Hypothalamus (tissue), 51 donors: ENCODE measurements around the gene NTPCR.
"Not testable (repeated sequence)": the region's sequence is repeated elsewhere in the genome, so short reads cannot be mapped to it uniquely, and the experiment has no call there.

Experiments
- DNase-seq, 51 donors: peaks; one replicate each; lab custom pipeline; 2025; lab: John Stamatoyannopoulos, UW

Gene NTPCR, protein sequence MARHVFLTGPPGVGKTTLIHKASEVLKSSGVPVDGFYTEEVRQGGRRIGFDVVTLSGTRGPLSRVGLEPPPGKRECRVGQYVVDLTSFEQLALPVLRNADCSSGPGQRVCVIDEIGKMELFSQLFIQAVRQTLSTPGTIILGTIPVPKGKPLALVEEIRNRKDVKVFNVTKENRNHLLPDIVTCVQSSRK

GRCh38 chr1:232950197-232951176, at the start of gene NTPCR:
TSS of gene NTPCR (plus strand) at chr1:232950611. CDS start at chr1:232950711, 100 bp downstream.
- peak; percentile 51 to 97 (median 84) for DNase-seq

DNA sequence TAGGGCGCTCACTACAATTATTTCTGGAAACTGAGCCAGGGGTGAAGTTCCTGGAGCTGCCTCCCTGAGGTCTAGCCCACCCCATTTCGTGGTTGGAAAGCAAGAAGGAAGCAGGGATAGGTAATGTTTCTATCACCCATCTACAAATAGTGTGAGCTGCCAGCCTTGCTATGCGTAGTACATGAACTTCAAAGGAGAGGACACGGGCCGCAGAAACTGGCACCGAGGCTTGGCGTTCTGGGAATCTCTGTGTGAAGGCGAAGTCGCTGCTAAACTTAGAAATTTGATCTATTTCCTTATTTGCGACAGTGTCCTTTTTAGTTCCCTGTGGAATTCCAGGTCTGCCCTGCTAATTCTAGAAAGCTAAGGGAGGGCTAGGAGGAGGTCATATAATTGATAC, 49.6 kb upstream of the NTPCR start:
- no peak for DNase-seq

DNA sequence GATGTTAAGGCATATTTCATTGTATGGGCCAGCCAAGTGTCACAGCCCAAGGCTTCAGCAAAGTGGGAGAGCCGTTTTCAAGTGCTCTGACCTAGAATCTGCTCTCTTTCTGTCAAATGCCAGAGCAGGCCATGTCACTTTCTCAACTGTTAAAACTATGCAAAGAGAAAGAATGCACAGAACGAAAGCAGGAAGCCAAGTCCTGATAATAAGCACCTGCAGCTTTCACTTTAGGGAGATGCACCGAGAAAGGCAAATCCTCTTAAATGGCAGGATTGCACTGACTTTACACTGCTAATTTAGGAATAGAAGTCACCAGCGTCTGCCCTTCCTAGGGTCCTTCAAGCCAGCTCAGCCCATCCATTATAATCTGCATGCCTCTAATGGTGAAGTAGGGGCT, 49.2 kb upstream of the NTPCR start:
- no peak for DNase-seq

DNA sequence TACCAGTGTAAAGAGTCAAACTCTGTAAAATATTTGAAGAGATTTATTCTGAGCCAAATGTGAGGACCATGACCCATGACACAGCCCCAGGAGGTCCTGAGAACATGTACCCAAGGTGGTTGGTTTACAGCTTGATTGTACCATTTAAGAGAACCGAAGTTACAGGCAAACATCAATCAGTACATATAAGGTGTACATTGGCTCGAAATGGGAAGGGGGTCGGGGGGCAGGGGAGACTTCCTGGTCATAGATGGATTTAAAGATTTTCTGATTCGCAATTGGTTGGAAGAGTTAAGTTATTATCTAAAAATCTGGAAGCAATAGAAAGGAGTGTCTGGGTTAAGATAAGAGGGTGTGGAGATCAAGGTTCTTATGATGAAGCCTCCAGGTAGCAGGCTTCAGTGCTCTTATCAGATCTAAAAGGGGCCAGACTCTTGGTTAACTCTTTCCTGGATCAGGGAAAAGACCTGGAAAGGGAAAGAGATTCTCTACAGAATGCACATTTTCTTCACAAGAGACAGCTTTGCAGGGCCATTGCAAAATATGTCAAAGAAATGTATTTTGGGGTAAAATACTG, 47.5 kb upstream of the NTPCR start:
- no peak for DNase-seq

- no peak for DNase-seq
These were observed 46.3 kb upstream of the NTPCR start for GRCh38 chr1:232904131-232904530.

GRCh38 chr1:232904566-232904965, 45.8 kb upstream of the NTPCR start:
- DNase-seq = no peak

GRCh38 chr1:232905331-232906034, 44.9 kb upstream of the NTPCR start:
- DNase-seq = no peak

DNA sequence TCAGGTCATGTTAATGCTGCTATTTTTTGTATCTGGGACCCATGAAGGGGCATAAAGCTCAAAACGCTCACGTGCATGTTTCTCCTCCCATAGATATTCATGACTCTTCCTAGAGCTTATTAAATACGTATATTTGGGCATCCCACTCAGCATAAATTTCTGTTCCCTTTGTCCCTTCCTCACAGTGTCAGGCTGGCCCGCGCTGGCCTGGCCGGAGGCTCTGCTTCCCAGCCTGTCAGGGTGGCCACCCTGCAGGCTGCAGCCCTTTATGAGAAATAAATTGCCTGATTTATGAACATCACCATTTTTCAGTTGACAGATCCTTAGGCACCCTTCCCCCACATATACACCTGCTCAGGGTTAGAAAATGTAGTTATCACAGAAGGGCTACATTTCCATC, 44.0 kb upstream of the NTPCR start:
- no peak for DNase-seq

GRCh38 chr1:232908831-232909230, 41.6 kb upstream of the NTPCR start:
- no peak for DNase-seq

DNA sequence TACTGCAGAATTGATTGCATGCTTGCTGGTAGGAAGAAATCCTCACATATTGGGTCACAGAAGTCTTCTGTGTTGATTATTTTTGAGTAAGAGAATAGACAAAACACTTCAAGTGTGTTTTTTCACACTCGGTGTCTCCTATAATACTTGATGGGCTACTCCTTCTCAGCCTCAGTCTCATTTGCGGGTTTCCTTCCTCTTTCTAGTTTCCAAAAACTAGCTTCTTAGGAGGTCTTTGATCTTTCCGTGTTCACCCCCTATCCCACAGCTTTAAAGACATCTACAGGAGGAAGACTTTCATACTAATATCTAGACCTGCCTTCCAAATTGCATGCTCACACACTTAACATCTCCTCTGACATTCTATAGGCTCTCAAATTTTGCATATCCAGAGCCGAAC, 40.7 kb upstream of the NTPCR start:
- no peak for DNase-seq

- DNase-seq = no peak
These were observed 39.3 kb upstream of the NTPCR start for GRCh38 chr1:232911027-232911599.

DNA sequence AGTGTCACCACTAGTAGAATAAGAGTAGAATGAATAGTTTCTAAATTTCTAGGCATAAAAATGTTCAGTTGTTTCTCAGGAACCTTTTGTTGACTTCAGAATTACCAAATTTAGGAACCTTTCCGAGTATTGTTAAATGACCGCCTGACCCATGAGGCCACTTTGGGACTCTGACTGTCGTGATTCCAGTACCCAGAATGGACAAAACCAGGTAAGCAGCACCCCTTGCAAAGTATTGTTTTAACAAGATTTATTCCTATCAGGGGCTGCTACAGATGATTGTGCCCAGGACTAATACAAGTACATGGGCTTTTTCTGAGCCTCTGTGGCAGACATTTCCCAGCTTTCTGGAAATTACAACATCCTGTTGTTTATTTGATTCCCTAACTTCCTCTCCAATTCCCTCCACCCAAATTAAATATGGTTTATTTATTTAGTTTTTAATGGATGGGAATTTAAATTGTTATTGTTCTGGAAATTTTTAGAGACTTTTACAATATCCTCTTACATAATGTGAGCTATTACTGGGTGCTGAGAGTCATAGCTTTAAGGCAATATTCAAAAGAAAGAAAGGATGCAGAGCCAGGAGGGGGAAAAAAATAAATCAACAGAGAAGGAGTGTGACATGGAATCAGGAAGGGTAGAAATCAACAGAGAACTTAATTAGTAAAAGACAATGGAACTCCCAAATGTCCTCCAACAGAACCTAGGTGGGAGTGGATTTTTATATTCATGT, 37.4 kb upstream of the NTPCR start:
- no peak for DNase-seq

GRCh38 chr1:232914271-232914670, 36.1 kb upstream of the NTPCR start:
- DNase-seq = not testable (repeated sequence)

DNA sequence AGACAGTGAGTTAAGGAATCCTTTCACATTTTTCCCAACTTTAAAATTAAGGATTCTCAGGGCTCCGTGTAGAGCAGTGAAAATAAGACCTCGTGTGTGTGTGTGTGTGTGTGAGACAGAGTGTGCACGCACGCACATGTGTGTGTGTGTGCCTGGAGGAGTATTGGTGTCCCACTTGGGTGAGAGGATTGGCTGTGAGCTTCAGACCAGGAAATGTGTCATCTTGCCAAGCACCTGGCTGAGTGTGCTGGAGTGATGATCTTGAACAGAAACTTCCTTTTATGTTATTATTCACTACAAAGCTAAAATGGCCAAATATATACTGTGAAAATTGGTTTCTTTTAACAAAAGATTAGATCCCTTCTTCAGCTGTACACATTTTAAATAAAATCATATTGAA, 35.2 kb upstream of the NTPCR start:
- DNase-seq = no peak

DNA sequence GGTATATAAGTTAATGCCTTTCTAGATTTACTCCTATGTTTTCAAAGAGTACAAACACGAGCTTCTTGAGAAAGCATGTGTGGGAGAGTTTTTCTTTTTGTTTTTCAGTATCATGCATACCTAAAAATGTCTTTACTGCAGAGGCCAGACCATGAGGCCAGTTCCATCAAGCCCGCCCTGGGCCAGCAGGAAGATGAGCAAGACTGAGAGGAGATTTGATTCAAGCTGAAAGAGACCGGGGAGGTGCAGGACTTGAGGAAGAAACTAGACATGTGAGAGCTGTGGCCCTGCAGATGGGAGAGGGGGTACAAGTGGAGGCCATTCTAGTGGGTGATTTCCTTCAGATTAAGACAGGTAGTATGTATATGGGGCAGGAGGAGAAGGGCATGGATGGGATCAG, 33.4 kb upstream of the NTPCR start:
- DNase-seq = no peak

GRCh38 chr1:232921381-232921780, 29.0 kb upstream of the NTPCR start:
- no peak for DNase-seq

DNA sequence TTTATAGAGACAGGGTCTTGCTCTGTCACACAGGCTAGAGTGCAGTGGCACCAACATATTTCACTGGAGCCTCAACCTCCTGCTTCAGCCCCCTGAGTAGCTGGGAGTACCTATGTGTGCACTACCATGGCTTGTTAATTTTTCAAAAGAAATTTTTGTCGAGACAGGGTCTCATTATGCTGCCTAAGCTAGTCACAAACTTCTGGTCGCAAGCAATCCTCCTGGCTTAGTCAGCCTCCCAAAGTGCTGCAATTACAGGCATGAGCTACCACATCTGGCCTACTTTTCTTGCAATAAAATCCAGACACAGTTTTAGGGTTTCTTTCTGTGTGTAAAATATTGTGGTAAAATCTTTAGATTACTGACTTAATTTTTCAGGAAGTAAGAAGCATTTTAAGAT, 27.9 kb upstream of the NTPCR start:
- no peak for DNase-seq

DNA sequence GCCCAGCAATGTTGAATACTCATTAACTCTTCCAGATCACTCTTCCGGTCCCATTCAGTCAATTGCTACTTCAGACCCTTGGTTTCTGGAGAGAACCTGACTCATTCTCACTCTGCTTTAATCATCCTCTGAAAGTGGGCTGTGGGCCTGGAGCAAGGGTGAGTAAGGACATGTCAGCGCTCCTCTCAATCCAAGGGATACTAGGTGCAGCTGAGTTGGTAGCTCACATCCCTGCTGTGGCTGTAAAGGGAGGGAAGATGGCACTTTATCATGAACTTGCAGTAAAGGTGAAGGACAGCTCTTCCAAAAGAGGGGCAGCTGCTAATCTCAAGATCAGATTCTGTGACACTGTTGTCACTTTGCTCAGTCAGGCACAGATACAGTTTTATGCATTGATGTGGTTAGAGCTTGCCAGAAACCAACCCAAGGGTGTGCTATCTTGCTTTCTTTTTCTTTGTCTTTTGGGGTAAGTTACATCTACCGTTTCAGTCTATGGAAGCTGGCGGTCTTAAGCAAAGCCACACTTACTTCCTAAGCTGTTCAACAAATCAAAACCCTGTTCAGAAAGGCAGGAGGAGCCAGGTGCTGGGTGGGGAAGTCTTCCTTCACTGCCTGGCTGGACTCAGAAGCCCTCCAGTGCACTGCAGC, 26.5 kb upstream of the NTPCR start:
- DNase-seq = no peak

GRCh38 chr1:232924874-232925273, 25.5 kb upstream of the NTPCR start:
- DNase-seq = no peak
